H1 (cell line): ENCODE data around the gene CAMK2D.

Source experiments
- BCL11A ChIP-seq, 2 experiments: IDR thresholded peaks; one replicate each; pipeline ENCODE4 v1.6.1; 2011; ENCODE audit warnings: low read depth in 2 of 2, low read length in 2 of 2, mild to moderate bottlenecking in 2 of 2
- CTCF ChIP-seq, 3 experiments: IDR thresholded peaks; 1 replicate in 2 of 3; 2 replicates in 1 of 3; pipeline versions ENCODE4 v1.5.1 to v1.6.1; 2011; ENCODE audit warnings: low read length in 3 of 3, mild to moderate bottlenecking in 3 of 3, inconsistent platforms in 2 of 3, low read depth in 1 of 3, moderate library complexity in 1 of 3; ENCODE audit not compliant: insufficient read depth in 1 of 3; ENCODE audit errors: control extremely low read depth in 1 of 3
- HDAC6 ChIP-seq: IDR thresholded peaks from one replicate; pipeline ENCODE4 v1.7.1; 2012; ENCODE audit warnings: low read depth, mild to moderate bottlenecking, inconsistent platforms, low read length, moderate library complexity
- JUN ChIP-seq: IDR thresholded peaks from 2 replicates; pipeline ENCODE4 v1.6.1; 2011; ENCODE audit warnings: low read depth, mild to moderate bottlenecking, improper control_type of control experiment, low read length
- KDM1A ChIP-seq: fragments of 200-600, 300-600 bp; sonication (generic); IDR thresholded peaks from 2 replicates; pipeline ENCODE4 v1.7.1; 2016; ENCODE audit warnings: mild to moderate bottlenecking, low read length, borderline replicate concordance
- KDM5A ChIP-seq: fragments of 200-600 bp; IDR thresholded peaks from 2 replicates; pipeline ENCODE4 v1.7.1; 2012; ENCODE audit warnings: mild to moderate bottlenecking, low read length, inconsistent platforms, mixed read lengths
- MAX ChIP-seq: IDR thresholded peaks from 2 replicates; pipeline ENCODE4 v1.6.1; 2012; ENCODE audit warnings: inconsistent platforms
- POLR2AphosphoS5 ChIP-seq: IDR thresholded peaks from 2 replicates; pipeline ENCODE4 v1.6.1; 2011; ENCODE audit warnings: low read depth, low read length
- RFX5 ChIP-seq: IDR thresholded peaks from 2 replicates; pipeline ENCODE4 v1.6.1; 2011; ENCODE audit warnings: low read depth, low read length, improper control_type of control experiment, borderline replicate concordance
- TAF1 ChIP-seq: IDR thresholded peaks from 2 replicates; pipeline ENCODE4 v1.6.1; 2011; ENCODE audit warnings: mild to moderate bottlenecking, low read depth, low read length
- USF2 ChIP-seq: IDR thresholded peaks from 2 replicates; pipeline ENCODE4 v1.6.1; 2011; ENCODE audit warnings: low read length, improper control_type of control experiment

GRCh38 chr4:113591982-113592381 lies 169.6 kb downstream of the CAMK2D start:
- no peak for TF ChIP-seq KDM1A
- TF ChIP-seq KDM5A: no peak
- no peak for TF ChIP-seq CTCF (IDR thresholded peaks at IDR 0.05; ENCODE audit: control extremely low read depth in 1 of 3, insufficient read depth in 1 of 3, low read depth in 1 of 3, low read length in 3 of 3)
- TF ChIP-seq RFX5: no peak
- TF ChIP-seq MAX: no peak
- no peak for TF ChIP-seq HDAC6
- TF ChIP-seq USF2: no peak
- TF ChIP-seq JUN: no peak
- no peak for TF ChIP-seq POLR2AphosphoS5
- TF ChIP-seq TAF1: no peak
- no peak for TF ChIP-seq BCL11A (IDR thresholded peaks at IDR 0.05; ENCODE audit: low read depth in 2 of 2, low read length in 2 of 2)
